Loucy (cell line): ENCODE measurements around the gene TELO2.

Experiments used
- EZH2phosphoT487 ChIP-seq: fragments of 200-600 bp; IDR thresholded peaks from 2 replicates; pipeline ENCODE4 v1.6.1; 2018; ENCODE audit warnings: antibody characterized with exemption, mild to moderate bottlenecking, moderate library complexity, borderline replicate concordance
- TF ChIP-seq, protein P1 (sequence below): fragments of 200-600 bp; sonication (generic); conservative IDR thresholded peaks from 2 replicates; pipeline ENCODE4 v1.5.1; 2014; ENCODE audit warnings: mild to moderate bottlenecking, antibody characterized with exemption, low read length

GRCh38 chr16:1524366-1524765, 31.2 kb downstream of the TELO2 start:
- TF ChIP-seq, protein P1, sequence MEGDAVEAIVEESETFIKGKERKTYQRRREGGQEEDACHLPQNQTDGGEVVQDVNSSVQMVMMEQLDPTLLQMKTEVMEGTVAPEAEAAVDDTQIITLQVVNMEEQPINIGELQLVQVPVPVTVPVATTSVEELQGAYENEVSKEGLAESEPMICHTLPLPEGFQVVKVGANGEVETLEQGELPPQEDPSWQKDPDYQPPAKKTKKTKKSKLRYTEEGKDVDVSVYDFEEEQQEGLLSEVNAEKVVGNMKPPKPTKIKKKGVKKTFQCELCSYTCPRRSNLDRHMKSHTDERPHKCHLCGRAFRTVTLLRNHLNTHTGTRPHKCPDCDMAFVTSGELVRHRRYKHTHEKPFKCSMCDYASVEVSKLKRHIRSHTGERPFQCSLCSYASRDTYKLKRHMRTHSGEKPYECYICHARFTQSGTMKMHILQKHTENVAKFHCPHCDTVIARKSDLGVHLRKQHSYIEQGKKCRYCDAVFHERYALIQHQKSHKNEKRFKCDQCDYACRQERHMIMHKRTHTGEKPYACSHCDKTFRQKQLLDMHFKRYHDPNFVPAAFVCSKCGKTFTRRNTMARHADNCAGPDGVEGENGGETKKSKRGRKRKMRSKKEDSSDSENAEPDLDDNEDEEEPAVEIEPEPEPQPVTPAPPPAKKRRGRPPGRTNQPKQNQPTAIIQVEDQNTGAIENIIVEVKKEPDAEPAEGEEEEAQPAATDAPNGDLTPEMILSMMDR = no peak
- no peak for TF ChIP-seq EZH2phosphoT487
